ENCODE data around the gene KLHL36.

GRCh38 chr16:84599521-84600202, 48.6 kb upstream of the KLHL36 start:
- TF ChIP-seq, protein P1, sequence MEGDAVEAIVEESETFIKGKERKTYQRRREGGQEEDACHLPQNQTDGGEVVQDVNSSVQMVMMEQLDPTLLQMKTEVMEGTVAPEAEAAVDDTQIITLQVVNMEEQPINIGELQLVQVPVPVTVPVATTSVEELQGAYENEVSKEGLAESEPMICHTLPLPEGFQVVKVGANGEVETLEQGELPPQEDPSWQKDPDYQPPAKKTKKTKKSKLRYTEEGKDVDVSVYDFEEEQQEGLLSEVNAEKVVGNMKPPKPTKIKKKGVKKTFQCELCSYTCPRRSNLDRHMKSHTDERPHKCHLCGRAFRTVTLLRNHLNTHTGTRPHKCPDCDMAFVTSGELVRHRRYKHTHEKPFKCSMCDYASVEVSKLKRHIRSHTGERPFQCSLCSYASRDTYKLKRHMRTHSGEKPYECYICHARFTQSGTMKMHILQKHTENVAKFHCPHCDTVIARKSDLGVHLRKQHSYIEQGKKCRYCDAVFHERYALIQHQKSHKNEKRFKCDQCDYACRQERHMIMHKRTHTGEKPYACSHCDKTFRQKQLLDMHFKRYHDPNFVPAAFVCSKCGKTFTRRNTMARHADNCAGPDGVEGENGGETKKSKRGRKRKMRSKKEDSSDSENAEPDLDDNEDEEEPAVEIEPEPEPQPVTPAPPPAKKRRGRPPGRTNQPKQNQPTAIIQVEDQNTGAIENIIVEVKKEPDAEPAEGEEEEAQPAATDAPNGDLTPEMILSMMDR (IDR thresholded peaks at IDR 0.05): no peak
- TF ChIP-seq ZFX (IDR thresholded peaks at IDR 0.05; ENCODE audit: borderline replicate concordance): no peak
